Activated T-cell treated with anti-CD3 and anti-CD28 coated beads, Interleukin-2, amount 50 U/mL, for 48 hours (primary cell): Measurements from ENCODE around the gene OR10K1.
"Not testable (repeated sequence)": the region's sequence is repeated elsewhere in the genome, so short reads cannot be mapped to it uniquely, and the experiment has no call there.

Experiments used
- DNase-seq, 2 experiments: peaks; one replicate each; pipeline ENCODE4 v3.0.0-alpha.2; 2020

The OR10K1 gene

DNA sequence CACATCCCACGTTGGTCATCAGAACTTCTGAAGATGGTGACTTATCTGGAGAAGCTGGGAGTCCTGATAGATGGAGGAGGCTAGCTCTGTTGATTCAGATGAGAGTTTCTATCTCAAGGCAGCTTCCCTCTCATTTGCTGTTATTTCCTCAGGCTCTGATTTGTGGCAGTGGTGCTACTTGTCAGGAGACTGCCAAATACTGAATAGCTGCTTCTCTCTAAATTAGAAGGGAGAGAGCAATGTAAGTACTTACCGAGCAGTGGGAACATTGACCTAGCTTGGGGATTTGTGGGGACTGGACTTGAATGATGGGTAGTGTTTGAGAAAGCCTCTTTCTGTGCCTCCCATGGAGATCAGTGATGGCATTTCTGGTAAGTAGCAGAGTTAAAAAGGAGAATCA lies at the start of gene OR10K1:
Gene OR10K1, plus strand, starts transcription at position 301 of the 400 bp plus-strand sequence. CDS start 3,728 bp downstream, outside the sequence.
- DNase-seq: no peak

- no peak for DNase-seq
These were observed 46.8 kb upstream of the OR10K1 start for GRCh38 chr1:158414651-158415345.

DNA sequence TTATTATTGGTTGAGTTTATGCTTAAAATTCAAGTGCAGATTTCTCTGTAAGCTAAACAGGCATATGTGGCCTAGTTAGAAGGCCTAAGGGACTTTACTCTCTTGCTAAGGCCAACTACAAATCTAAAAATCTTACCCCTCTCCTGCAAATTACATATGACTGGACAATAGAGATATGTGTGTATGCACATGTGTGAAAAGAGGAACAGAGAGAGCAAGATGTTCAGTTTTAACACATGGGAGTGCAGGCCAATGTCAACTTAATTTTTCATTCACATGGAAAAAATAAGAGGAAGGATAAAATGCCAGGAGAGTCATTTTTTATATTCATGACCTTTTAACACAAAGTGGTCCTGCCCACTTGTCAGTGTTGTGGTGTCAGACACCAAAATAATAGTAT lies 44.0 kb upstream of the OR10K1 start:
- DNase-seq: no peak

DNA sequence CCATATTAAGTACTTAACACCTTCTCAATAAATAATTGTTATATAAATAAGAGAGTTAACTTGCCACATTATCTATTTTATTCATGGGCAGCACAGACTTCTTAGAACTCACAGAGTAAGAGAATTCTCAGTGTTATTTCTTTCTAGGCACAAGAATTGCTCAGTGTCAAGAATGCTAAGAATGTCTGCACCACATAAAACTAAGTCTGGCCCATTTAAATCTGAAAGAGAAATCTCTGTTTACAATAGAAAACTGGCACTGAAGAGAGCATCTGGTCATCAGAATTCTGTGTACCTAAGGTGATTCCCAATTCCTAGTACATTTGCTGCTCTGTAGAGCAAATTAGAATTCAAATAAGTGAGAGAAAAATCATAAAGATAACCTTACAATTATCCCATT lies 39.4 kb upstream of the OR10K1 start:
- DNase-seq: no peak

GRCh38 chr1:158425027-158425426 lies 36.6 kb upstream of the OR10K1 start:
- DNase-seq: no peak

DNA sequence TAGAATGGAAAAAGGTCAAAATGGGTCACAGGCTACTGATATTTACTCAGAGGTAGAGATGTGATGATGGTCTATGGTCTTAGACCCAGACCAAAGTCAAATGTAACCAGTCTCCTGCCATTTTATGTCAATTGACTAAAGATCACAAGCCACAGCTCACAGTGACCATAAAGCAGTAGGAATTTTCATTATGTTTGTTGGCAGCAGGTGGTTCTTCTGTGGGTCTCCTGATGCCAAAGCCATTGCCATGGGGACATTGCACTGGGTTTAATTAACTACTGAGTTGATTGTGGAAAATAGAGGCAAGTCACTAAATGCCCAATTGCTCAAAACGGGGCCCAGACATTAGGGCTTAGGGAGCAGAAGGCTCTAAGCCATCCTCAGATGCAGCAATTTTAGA lies 35.5 kb upstream of the OR10K1 start, which contains the start of gene OR10K2:
Gene OR10K2, minus strand, starts transcription at position 101 of the 400 bp plus-strand sequence. CDS start 5,371 bp downstream, outside the sequence.
- DNase-seq: no peak

- DNase-seq: not testable (repeated sequence)
These were observed 31.5 kb upstream of the OR10K1 start for GRCh38 chr1:158430163-158430562.

- DNase-seq: no peak
These were observed 26.9 kb upstream of the OR10K1 start for GRCh38 chr1:158434741-158435140.

DNA sequence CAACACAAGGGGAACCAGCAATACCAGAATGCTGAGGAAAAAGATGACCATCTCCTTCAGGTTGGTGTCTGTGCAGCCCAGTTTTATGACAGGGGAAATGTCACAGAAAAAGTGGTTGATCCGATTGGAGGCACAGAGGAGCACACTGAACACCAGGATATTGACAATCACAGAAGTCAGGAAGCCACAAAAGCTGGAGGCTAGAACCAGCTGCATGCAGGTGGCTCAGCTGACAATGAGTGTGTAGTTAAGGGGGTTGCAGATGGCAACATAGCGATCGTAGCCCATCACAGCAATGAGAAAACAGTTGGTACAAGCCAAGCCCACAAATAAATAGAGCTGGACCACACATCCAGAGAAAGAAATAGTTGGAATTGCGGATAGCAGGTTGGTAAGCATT lies 16.3 kb upstream of the OR10K1 start:
- no peak for DNase-seq

- DNase-seq: no peak
These were observed 7.1 kb upstream of the OR10K1 start for GRCh38 chr1:158454537-158454936.

GRCh38 chr1:158457246-158457645 lies 4.4 kb upstream of the OR10K1 start:
- DNase-seq: no peak

GRCh38 chr1:158458263-158458662 lies 3.4 kb upstream of the OR10K1 start:
- DNase-seq: no peak

DNA sequence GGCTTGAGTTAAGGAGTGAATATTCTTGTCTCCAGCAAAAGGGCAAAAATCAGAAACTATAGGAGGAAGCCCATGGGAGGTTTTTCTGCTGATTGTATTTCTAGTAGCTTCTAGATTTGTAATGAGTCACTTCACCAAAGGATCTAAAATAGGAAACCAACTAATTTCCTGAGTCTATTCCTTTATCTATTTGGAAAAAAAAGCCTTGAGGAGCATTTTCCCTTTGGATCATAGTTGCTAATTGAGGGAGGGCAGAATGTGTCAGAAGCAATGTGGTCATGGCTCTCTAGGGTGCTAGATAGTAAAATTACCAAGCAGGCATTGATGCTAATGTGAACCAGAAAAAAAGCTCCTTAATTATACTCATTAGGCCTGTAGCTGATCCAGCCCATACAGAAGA lies 10.3 kb downstream of the OR10K1 start, which contains the start of gene OR10R2:
Gene OR10R2, plus strand, starts transcription at position 301 of the 400 bp plus-strand sequence. CDS start 106 bp downstream, outside the sequence.
- DNase-seq: no peak

- DNase-seq: no peak
These were observed 23.8 kb downstream of the OR10K1 start for GRCh38 chr1:158485455-158485854.

DNA sequence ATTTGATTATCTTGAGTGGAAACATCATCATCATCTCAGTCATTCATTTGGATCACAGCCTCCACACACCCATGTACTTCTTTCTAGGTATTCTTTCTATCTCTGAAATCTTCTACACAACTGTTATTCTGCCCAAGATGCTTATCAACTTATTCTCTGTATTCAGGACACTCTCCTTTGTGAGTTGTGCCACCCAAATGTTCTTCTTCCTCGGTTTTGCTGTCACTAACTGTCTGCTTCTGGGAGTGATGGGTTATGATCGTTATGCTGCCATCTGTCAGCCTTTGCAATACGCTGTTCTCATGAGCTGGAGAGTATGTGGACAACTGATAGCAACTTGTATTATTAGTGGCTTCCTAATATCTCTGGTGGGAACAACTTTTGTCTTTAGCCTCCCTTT lies 29.7 kb downstream of the OR10K1 start:
- DNase-seq: no peak

DNA sequence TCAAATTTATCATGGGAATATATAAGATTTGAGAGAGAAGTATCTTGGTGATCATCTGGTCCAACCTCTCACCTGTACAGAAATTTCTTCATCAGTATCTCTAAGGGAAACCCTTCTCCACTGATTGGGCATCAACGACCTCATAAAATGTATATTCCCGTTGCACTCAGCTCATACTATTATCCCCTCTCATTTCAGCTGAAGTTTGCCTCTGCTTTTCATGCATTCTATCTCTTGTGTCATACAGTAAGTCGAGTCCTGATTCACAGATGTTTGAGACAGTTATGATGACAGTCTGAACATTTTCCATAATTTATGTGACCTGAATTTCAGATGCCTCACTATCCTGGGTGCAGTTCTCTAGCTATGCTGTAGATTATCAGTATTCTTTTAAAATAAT lies 31.4 kb downstream of the OR10K1 start:
- DNase-seq: no peak

DNA sequence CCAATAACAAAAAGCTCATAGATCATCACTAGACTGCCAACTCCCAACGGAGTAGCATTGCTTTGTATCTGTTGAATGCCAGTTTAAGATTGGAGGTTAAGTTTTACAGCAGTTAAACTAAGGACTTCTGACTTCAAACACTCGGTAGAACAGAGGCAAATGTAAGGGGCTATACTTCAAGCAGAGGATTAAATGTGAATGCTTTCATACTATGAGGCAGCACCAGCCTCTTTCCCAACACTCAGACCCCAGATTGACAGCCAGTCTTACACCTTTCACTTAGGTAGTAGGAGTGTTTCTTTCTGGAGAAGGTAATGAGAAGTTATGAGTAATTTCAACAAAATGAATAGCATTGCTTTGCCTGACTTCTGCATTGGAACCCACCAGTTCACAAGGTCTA lies 33.2 kb downstream of the OR10K1 start:
- no peak for DNase-seq

DNA sequence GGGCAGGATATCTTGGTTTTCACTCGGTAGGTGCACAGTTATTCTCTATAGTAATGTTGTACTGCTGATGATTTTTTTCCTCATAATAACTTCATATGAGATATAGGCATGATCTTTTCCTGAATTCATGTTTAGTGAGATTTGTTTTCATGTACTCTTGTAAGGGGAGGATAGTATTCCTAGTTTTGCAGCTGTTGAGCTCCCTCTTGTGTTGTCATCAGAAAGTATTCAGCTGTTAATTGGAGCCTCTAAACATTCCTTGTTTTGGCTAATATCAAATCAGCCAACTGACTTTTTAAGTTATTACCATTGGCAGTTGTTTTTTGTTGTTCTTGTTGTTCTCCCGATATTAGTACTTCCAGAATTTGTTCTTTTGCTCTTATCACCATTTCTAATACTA lies 34.7 kb downstream of the OR10K1 start:
- DNase-seq: no peak

DNA sequence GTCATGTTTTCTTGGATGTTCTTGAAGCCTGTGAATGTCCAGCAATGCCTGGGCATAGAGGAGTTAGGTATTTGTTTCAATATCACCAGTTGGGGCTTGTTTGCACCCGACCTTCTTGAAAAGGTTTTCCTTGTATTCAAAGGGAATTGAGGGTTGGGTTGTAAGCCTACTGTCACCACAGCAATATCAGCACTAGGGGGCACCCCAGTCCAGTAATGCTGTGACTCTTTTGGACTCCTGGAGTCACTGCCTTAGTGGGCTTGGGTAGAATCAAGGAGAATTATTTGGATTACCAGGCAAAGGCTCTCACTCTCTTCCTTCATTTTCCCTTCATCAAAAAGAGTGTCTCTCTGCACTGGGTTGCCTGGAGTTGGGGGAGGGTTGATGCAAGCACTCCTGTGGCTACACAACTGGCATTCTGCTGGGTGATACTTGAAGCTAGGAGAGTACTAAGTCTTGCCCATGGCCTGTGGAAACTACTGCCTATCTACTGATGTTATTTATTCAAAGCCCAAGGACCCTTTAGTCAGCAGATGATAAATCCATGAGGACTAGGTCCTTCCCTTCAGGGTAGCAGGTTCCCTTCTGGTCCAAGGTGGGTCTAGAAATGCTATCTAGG lies 44.8 kb downstream of the OR10K1 start:
- peak; percentile 54 to 55 for DNase-seq

- no peak for DNase-seq
These were observed 45.9 kb downstream of the OR10K1 start for GRCh38 chr1:158507511-158507910.

- no peak for DNase-seq
These were observed 48.0 kb downstream of the OR10K1 start for GRCh38 chr1:158509471-158510156.

DNA sequence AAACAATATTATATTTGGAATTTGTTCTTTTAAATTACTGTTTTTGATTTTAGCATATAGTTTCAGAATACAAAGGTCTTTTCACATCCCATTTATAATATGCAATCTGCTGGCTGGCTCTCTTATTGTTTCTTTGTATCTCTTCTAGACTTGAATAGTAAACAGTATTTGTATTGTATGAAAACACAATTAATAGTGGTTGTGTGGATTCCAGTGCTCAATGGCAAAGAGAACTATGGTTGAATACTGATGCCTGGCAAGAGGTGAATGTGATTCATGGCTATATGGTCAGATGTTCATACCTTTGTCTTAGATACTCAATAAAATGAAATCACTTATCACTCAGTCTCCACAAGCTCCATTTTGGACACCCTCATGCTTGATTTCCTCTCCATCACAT lies 55.3 kb downstream of the OR10K1 start:
- DNase-seq: no peak
